DMS153 treated with DMSO at 0.1 percent for 48 hours (cell line): ENCODE results near the gene ETHE1.
A peak's percentile ranks its signal among the peaks of the same experiment; 100 is the strongest.

ENCODE experiments used
- DNase-seq: peaks from one replicate; lab custom pipeline; 2025; ENCODE audit not compliant: unreplicated experiment; lab: John Stamatoyannopoulos, UW

ETHE1 gene

DNA sequence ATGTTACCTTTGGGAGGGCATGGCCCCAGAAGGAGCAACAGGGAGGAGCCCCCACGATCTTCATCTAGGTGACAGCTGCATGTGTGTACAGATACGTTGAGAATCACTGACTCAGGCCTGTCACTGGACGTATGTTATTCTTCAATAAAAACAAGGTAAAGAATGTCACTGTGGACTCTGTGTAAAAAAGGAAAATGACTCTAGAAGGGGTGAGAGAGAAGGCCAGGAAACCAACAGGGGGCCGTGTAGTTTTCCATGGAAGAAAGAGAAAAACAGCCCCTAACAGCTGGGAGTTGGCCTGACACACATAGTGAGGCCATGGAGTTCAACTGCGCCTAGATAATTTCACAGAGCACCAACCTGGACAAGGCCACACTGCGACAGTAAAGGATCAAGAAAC is 59.7 kb downstream of the ETHE1 start:
- DNase-seq: no peak

- no peak for DNase-seq
Measured at GRCh38 chr19:43466793-43467192, 60.2 kb downstream of the ETHE1 start.

- no peak for DNase-seq
Measured at GRCh38 chr19:43465468-43466120, 61.4 kb downstream of the ETHE1 start, which contains the start of gene LYPD3. TSS of gene LYPD3 (minus strand) at chr19:43465608. CDS start at chr19:43465571, 37 bp downstream.

GRCh38 chr19:43464134-43464775 is 62.7 kb downstream of the ETHE1 start:
- no peak for DNase-seq

DNA sequence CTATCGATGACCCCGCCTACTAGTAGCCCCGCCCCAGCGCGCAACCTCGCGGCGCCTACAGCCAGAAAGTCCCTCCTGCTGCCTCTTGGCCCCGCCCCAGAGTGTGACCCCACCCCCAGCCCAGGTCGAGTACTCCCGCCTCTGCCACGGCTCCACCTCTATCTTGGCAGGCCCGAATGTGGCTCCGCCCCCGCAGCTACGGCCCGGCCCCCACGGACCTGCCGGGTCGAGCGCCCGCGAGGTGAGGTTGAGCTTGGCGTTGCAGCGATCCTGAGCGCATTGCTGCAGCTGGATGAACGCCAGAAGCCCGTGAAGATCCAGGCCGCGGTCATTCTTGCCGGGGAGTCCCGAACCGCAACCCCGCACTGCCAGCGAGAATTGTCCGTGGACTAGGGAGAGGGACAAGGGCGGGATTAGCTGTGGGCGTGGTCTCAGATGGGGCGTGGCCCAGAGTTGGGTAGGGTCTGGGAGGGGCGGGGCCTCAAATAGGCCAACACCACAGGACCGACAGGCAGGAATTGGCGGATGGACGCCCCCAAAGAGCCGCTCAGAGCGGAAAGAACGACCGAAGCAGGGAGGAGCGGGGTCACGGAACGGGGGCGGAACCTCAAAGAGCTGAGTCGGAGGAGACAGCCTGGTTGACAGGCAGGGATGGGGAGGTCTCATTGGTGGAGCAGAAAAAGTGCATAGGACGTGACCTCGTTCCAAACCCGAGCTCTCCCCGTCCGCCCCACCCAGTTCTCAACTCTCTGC is 63.4 kb downstream of the ETHE1 start:
- peak; percentile 91 for DNase-seq

DNA sequence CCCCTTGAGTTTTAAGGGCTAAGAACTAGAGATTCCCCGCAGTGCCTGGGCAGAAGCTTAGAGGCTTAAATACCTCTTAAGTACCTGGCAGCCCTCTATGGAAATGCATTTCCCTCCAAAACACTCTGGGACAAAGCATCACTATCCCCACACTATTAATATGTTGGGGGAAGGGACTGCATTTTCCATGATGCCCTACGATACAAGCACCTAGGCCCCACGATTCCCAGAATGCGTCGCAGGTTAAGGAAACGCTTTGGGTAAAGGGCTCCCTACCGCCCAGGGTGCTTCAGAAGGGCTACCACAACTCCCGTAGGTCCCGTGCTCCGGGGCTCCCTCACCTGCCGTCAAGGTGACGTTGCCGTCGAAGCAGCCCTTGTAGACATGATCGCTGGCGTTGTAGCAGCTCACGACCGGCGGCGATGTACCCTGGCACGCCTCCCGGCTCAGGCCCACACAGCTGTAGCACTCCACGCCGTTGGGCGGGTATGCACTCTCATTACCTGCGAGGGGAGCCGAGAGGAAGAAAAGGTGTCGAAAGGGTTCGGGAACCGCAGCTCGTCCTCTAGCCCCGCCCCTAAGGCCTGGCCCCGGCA is 64.1 kb downstream of the ETHE1 start:
- DNase-seq: peak; percentile 91

DNA sequence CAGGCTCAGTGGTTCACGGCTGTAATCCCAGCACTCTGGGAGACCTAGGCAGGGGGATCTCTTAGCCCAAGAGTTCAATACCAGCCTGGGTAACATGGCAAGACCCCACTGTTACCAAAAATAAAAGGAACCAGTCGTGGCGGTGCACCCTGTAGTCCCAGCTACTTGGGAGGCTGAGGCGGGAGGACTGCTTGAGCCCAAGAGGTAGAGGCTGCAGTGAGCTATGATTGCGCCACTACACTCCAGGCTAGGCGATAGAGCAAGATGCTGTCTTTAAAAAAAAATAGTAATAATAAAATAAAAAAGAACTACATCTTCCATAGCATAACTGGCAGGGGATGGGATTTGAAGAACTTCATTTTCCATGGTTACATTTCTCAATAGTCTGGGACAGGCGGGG is 64.6 kb downstream of the ETHE1 start:
- no peak for DNase-seq

GRCh38 chr19:43461303-43461702 is 65.7 kb downstream of the ETHE1 start:
- no peak for DNase-seq

DNA sequence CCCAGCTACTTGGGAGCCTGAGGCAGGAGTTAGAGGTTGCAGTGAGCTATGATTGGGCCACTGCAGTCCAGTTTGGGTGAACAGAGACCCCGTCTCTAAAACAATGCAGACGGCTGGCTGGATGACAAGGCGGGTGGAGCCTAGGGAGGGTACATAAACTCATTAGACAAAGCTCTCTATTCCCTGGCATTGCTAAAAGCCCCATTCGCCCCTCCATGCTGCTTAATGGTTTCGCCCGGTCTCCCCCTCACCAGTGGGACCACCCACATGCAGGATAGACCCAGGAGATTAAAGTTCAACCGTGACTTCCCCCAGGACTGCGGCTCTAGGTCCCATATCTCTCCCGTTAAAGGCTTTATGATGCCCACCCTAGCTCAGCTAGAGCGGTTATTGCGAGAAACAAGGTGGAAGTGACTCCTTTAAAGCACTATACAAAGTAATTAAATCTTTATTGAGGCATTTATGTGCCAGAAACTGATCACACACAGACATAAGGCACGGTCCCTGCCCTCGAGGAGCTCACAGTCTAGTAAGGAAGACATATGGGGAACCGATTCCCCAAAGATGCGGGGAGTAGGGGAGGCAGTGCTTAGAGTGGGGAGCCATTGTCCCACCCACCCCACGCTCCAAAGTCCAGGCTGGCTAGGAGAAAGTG is 66.5 kb downstream of the ETHE1 start:
- DNase-seq: no peak

- no peak for DNase-seq
Measured at GRCh38 chr19:43457809-43458208, 69.2 kb downstream of the ETHE1 start.
